ENCODE data around the gene COL20A1.

- TF ChIP-seq ZNF776 (tag by site-specific recombination; IDR thresholded peaks at IDR 0.05; ENCODE audit: borderline replicate concordance) (no peak), ZBTB10 (tag by site-specific recombination; IDR thresholded peaks at IDR 0.05) (no peak), CTCF (tag by site-specific recombination; IDR thresholded peaks at IDR 0.05) (no peak), REST (tag by site-specific recombination; IDR thresholded peaks at IDR 0.05) (no peak), ZNF785 (tag by site-specific recombination; IDR thresholded peaks at IDR 0.05) (no peak), SP3 (tag by site-specific recombination; IDR thresholded peaks at IDR 0.05) (no peak), ZBTB49 (tag by site-specific recombination; IDR thresholded peaks at IDR 0.05; ENCODE audit: low read depth) (no peak), ZNF24 (tag by site-specific recombination; IDR thresholded peaks at IDR 0.05) (no peak), SP2 (tag by site-specific recombination; IDR thresholded peaks at IDR 0.05) (0 out of 2 replicates have a peak, but pooled peaks have one; percentile 23), KLF7 (tag by site-specific recombination; IDR thresholded peaks at IDR 0.05; ENCODE audit: borderline replicate concordance) (no peak), ZNF792 (tag by site-specific recombination; IDR thresholded peaks at IDR 0.05) (no peak)
Observed at GRCh38 chr20:63366390-63367365, 73.7 kb downstream of the COL20A1 start.

Data from HEK293 (cell line).